ENCODE results near the gene CNTNAP3B.
"Not testable (repeated sequence)": the region's sequence is repeated elsewhere in the genome, so short reads cannot be mapped to it uniquely, and the experiment has no call there.

- not testable (repeated sequence) for TF ChIP-seq GATA3 (IDR thresholded peaks at IDR 0.05; ENCODE audit: borderline replicate concordance); KDM5A (IDR thresholded peaks at IDR 0.05); EP300 (IDR thresholded peaks at IDR 0.05); POLR2A (IDR thresholded peaks at IDR 0.05; ENCODE audit: low read length); FOSL2 (IDR thresholded peaks at IDR 0.05); FOSL2 (CRISPR knock-in tag; IDR thresholded peaks at IDR 0.05); SMC3 (IDR thresholded peaks at IDR 0.05)
- TF ChIP-seq, protein P1, sequence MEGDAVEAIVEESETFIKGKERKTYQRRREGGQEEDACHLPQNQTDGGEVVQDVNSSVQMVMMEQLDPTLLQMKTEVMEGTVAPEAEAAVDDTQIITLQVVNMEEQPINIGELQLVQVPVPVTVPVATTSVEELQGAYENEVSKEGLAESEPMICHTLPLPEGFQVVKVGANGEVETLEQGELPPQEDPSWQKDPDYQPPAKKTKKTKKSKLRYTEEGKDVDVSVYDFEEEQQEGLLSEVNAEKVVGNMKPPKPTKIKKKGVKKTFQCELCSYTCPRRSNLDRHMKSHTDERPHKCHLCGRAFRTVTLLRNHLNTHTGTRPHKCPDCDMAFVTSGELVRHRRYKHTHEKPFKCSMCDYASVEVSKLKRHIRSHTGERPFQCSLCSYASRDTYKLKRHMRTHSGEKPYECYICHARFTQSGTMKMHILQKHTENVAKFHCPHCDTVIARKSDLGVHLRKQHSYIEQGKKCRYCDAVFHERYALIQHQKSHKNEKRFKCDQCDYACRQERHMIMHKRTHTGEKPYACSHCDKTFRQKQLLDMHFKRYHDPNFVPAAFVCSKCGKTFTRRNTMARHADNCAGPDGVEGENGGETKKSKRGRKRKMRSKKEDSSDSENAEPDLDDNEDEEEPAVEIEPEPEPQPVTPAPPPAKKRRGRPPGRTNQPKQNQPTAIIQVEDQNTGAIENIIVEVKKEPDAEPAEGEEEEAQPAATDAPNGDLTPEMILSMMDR (IDR thresholded peaks at IDR 0.05) = not testable (repeated sequence)
Observed at GRCh38 chr9:42070035-42070799, 59.0 kb downstream of the CNTNAP3B start.

Measured in A549 (cell line).